ENCODE data around the gene DENND4A.

DNA sequence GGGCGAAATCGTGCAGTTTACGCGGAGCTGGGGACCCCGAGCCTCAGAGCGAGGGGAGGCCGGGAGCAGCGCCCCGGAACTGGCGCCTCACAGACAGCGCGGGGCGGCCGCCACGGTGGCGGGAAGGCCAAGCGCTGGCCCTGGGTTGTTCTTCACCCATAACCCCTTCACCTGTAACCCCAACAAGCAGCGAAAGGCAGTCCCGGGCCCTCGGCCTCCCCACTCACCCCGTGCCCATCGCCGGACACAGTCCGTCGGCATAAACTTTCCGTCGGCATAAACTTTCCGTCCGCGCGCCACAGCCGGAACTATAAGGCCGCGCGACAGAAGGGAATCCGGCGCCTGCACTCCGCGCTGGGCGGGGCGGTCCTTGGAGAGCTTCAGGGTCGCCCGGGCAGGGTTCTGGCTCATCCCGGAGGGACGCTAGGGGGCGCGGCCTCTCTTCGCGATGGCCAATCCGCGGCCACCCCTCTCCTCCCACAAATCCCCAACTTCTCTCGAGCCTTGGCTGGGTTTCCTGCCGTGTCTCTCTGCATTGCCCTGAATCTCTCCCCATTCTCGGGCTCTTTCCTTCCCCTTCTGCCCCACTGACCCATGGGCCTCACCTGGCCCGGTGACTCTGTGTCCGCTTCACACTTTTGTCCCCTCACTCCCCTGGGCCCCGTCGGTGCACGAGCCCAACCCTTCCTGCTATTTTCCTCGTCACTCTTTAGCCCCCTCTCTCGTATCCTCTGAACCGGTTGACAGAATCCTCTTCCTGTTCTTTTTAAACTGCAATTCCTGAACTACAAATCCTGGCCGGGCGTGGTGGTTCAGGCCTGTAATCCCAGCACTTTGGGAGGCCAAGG lies 181.0 kb downstream of the DENND4A start, which contains the start of gene INTS14:
- TF ChIP-seq, protein P1, sequence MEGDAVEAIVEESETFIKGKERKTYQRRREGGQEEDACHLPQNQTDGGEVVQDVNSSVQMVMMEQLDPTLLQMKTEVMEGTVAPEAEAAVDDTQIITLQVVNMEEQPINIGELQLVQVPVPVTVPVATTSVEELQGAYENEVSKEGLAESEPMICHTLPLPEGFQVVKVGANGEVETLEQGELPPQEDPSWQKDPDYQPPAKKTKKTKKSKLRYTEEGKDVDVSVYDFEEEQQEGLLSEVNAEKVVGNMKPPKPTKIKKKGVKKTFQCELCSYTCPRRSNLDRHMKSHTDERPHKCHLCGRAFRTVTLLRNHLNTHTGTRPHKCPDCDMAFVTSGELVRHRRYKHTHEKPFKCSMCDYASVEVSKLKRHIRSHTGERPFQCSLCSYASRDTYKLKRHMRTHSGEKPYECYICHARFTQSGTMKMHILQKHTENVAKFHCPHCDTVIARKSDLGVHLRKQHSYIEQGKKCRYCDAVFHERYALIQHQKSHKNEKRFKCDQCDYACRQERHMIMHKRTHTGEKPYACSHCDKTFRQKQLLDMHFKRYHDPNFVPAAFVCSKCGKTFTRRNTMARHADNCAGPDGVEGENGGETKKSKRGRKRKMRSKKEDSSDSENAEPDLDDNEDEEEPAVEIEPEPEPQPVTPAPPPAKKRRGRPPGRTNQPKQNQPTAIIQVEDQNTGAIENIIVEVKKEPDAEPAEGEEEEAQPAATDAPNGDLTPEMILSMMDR (conservative IDR thresholded peaks at IDR 0.05 in 1 of 2, IDR thresholded peaks at IDR 0.05 in 1 of 2; ENCODE audit: extremely low read depth in 1 of 2, insufficient read depth in 1 of 2, low read depth in 1 of 2, low read length in 2 of 2): peak in 1 of 2 donors; percentile 55
- TF ChIP-seq EZH2 (IDR thresholded peaks at IDR 0.05; ENCODE audit: borderline replicate concordance, low read length): no peak

Data from mammary epithelial cell (primary cell).